ENCODE measurements around the gene MPG. TPM values are rescaled to one million over a fixed set of nuclear protein-coding genes. Genes with fewer than 3 reads are reported as not detected.

The MPG gene
- polyA plus RNA-seq, 1 of the 3 experiments (the other 2 are of a cell fraction) = 98.3 TPM

DNA sequence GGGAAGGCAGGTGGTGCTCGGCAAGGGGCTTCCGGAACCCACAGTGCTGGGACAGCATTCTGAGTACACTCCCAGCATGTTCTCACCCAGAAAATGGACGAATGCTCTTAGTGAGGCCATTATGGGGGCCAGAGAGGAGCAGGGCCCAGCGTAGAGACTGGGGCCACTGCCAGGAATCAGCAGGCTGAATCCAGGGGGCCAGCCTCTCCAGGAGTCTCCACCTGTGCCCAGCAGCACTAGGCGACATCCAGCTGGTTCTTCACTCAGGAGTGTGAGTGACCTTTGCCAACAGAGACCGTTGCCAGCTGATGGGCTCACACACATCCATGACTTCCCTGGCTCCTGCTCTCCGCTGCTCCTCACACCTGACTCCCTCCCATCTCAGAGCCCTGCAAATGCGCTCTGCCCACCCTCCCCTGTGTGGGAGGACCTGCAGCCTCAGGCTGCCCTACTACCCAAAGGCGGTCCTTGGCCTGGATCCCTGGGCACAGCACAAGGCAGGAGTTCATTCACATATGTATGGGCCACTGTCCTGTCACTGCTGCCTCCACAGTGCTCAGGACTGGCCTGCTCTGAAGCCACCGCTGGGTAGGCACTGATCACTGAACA is 10.7 kb upstream of the MPG start:
- WGBS (ENCODE audit: low lambda C conversion rate) = 98% methylated on average over 8 of the region's 10 CpGs
- ChIA-PET CTCF (interaction anchor here (0.6 to 21.2 kb wide), 8 partner anchors 7 to 312 kb away, joined by 3 to 793 read pairs (median 36); partner anchors contain the start of genes HBQ1 and MPG), POLR2A (no interaction called here)
- Histone ChIP-seq H3K4me1 (ENCODE audit: control insufficient read depth in 1 of 2, insufficient read depth in 2 of 2, low read depth in 1 of 2, low read length in 1 of 2) (peaks cover 0 to 8% of the 10 kb centered on the region in 2 experiments; a peak in 2 of 4 replicates), H3K4me3 (ENCODE audit: low read depth in 2 of 2, low read length in 1 of 2) (no peak overlapping the region), H2AFZ (ENCODE audit: low read depth) (no peak overlapping the region), H3K36me3 (replicated peaks in 1 of 2; ENCODE audit: control insufficient read depth in 1 of 2, insufficient read depth in 2 of 2, low read length in 1 of 2) (peaks cover 3 to 21% of the 10 kb centered on the region in 2 experiments), H3K27ac (ENCODE audit: low read depth in 2 of 2, low read length in 1 of 2) (no peak overlapping the region), H3F3A (replicated peaks; ENCODE audit: insufficient read depth) (no peaks in the 10 kb centered on the region), H3K9me2 (no peaks in the 10 kb centered on the region), H3K9ac (no peak overlapping the region), H3K27me3 (ENCODE audit: insufficient read depth) (no peaks in the 10 kb centered on the region), H3K79me2 (ENCODE audit: insufficient read depth) (peaks cover 57% of the 10 kb centered on the region), H3K4me2 (no peak overlapping the region), H4K20me1 (ENCODE audit: insufficient read depth) (peaks cover 68% of the 10 kb centered on the region), H3K9me3 (no peaks in the 10 kb centered on the region)
- TF ChIP-seq, protein P1, sequence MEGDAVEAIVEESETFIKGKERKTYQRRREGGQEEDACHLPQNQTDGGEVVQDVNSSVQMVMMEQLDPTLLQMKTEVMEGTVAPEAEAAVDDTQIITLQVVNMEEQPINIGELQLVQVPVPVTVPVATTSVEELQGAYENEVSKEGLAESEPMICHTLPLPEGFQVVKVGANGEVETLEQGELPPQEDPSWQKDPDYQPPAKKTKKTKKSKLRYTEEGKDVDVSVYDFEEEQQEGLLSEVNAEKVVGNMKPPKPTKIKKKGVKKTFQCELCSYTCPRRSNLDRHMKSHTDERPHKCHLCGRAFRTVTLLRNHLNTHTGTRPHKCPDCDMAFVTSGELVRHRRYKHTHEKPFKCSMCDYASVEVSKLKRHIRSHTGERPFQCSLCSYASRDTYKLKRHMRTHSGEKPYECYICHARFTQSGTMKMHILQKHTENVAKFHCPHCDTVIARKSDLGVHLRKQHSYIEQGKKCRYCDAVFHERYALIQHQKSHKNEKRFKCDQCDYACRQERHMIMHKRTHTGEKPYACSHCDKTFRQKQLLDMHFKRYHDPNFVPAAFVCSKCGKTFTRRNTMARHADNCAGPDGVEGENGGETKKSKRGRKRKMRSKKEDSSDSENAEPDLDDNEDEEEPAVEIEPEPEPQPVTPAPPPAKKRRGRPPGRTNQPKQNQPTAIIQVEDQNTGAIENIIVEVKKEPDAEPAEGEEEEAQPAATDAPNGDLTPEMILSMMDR (IDR thresholded peaks at IDR 0.05) = no peak
- TF ChIP-seq YY1 (IDR thresholded peaks at IDR 0.05; ENCODE audit: low read depth) = no peak
- TF ChIP-seq RCOR1 (IDR thresholded peaks at IDR 0.05; ENCODE audit: low read length) = no peak
- no peak for TF ChIP-seq MEF2A (IDR thresholded peaks at IDR 0.05; ENCODE audit: borderline replicate concordance, low read depth)
- TF ChIP-seq FOXM1 (IDR thresholded peaks at IDR 0.05; ENCODE audit: low read depth) = no peak
- TF ChIP-seq ELF1 (IDR thresholded peaks at IDR 0.05) = no peak
- no peak for TF ChIP-seq NFIC (IDR thresholded peaks at IDR 0.05; ENCODE audit: borderline replicate concordance)
- TF ChIP-seq FOXJ3 (CRISPR knock-in tag; IDR thresholded peaks at IDR 0.05) = no peak
- no peak for TF ChIP-seq TEAD4 (IDR thresholded peaks at IDR 0.05; ENCODE audit: borderline replicate concordance, insufficient read depth)
- TF ChIP-seq, protein P2, sequence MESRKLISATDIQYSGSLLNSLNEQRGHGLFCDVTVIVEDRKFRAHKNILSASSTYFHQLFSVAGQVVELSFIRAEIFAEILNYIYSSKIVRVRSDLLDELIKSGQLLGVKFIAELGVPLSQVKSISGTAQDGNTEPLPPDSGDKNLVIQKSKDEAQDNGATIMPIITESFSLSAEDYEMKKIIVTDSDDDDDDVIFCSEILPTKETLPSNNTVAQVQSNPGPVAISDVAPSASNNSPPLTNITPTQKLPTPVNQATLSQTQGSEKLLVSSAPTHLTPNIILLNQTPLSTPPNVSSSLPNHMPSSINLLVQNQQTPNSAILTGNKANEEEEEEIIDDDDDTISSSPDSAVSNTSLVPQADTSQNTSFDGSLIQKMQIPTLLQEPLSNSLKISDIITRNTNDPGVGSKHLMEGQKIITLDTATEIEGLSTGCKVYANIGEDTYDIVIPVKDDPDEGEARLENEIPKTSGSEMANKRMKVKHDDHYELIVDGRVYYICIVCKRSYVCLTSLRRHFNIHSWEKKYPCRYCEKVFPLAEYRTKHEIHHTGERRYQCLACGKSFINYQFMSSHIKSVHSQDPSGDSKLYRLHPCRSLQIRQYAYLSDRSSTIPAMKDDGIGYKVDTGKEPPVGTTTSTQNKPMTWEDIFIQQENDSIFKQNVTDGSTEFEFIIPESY (IDR thresholded peaks at IDR 0.05; ENCODE audit: borderline replicate concordance, low read depth) = no peak
- TF ChIP-seq NRF1 (IDR thresholded peaks at IDR 0.05; ENCODE audit: low read depth, low read length) = no peak
- no peak for TF ChIP-seq EP300 (IDR thresholded peaks at IDR 0.05; ENCODE audit: borderline replicate concordance in 1 of 2, low read depth in 1 of 2, low read length in 1 of 2)
- no peak for TF ChIP-seq CHD2 (IDR thresholded peaks at IDR 0.05; ENCODE audit: low read length, partially characterized antibody)
- TF ChIP-seq GABPA (IDR thresholded peaks at IDR 0.05; ENCODE audit: low read depth) = no peak
- TF ChIP-seq SIN3A (IDR thresholded peaks at IDR 0.05; ENCODE audit: borderline replicate concordance, low read depth, low read length) = no peak
- TF ChIP-seq, protein P3, sequence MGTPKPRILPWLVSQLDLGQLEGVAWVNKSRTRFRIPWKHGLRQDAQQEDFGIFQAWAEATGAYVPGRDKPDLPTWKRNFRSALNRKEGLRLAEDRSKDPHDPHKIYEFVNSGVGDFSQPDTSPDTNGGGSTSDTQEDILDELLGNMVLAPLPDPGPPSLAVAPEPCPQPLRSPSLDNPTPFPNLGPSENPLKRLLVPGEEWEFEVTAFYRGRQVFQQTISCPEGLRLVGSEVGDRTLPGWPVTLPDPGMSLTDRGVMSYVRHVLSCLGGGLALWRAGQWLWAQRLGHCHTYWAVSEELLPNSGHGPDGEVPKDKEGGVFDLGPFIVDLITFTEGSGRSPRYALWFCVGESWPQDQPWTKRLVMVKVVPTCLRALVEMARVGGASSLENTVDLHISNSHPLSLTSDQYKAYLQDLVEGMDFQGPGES (IDR thresholded peaks at IDR 0.05; ENCODE audit: low read depth, low read length) = no peak
- TF ChIP-seq MXI1 (IDR thresholded peaks at IDR 0.05; ENCODE audit: low read depth, low read length) = no peak
- TF ChIP-seq POLR2AphosphoS5 (IDR thresholded peaks at IDR 0.05; ENCODE audit: low read depth, low read length) = no peak
- TF ChIP-seq, protein P4, sequence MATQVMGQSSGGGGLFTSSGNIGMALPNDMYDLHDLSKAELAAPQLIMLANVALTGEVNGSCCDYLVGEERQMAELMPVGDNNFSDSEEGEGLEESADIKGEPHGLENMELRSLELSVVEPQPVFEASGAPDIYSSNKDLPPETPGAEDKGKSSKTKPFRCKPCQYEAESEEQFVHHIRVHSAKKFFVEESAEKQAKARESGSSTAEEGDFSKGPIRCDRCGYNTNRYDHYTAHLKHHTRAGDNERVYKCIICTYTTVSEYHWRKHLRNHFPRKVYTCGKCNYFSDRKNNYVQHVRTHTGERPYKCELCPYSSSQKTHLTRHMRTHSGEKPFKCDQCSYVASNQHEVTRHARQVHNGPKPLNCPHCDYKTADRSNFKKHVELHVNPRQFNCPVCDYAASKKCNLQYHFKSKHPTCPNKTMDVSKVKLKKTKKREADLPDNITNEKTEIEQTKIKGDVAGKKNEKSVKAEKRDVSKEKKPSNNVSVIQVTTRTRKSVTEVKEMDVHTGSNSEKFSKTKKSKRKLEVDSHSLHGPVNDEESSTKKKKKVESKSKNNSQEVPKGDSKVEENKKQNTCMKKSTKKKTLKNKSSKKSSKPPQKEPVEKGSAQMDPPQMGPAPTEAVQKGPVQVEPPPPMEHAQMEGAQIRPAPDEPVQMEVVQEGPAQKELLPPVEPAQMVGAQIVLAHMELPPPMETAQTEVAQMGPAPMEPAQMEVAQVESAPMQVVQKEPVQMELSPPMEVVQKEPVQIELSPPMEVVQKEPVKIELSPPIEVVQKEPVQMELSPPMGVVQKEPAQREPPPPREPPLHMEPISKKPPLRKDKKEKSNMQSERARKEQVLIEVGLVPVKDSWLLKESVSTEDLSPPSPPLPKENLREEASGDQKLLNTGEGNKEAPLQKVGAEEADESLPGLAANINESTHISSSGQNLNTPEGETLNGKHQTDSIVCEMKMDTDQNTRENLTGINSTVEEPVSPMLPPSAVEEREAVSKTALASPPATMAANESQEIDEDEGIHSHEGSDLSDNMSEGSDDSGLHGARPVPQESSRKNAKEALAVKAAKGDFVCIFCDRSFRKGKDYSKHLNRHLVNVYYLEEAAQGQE (IDR thresholded peaks at IDR 0.05; ENCODE audit: low read depth, low read length) = no peak
- no peak for DNase-seq
